Measurements from ENCODE around the gene SCLT1. TPM values are rescaled to one million over a fixed set of nuclear protein-coding genes. Genes with fewer than 3 reads are reported as not detected.

SCLT1 gene
- total and polyA plus RNA-seq, 2 of the 4 experiments (the other 2 are of a cell fraction) = 4.9 to 7.7 TPM

DNA sequence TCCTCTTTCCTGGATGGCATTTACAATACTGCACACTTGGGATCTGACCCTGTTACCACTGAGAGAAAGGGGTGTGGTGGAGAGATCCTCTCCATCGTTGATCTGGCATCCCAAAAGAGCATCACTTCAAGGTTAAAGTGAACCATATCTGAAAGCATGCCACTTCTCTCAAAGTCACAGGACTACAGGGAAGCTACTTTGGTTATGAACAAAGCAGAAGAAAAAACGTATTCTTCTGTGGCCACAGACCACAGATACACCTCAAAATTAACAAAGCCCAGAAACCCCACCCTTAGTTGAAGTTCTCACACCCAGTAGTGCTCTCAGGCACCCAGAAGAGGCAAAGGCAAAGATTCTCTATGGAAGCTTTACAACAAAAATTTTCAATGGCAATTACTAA is 175.6 kb downstream of the SCLT1 start:
- no peaks in the 10 kb centered on the region for H3K9me1 ChIP-seq (ENCODE audit: insufficient read depth, low read length)
- peaks cover 0 to 4% of the 10 kb centered on the region in 2 experiments; a peak in 1 of 4 replicates for H3K79me1 ChIP-seq (ENCODE audit: low read depth in 1 of 2, low read length in 2 of 2)
- no peak overlapping the region for H3K14ac ChIP-seq (replicated peaks; ENCODE audit: low read depth, low read length)
- ChIA-PET CTCF (interaction anchor here (0.5 kb wide), 1 partner anchor 14 kb away, joined by 3 read pairs; no protein-coding TSS in a partner anchor), POLR2A (ENCODE audit: unreplicated experiment) (no interaction called here)
- H3K4me1 ChIP-seq (ENCODE audit: control insufficient read depth, insufficient read depth, low read length) = no peaks in the 10 kb centered on the region
- dilution Hi-C loops (cut with HindIII; ENCODE audit: low sequenced_read_pairs, unreplicated experiment) (no loop called here), in situ Hi-C loops (cut with MboI; ENCODE audit: low sequenced_read_pairs) (no loop called here), intact Hi-C loops (cut with micrococcal nuclease) (no loop called here)
- H3K27me3 ChIP-seq (ENCODE audit: control insufficient read depth, insufficient read depth, low read length) = no peaks in the 10 kb centered on the region
- no peak overlapping the region for H3K4me3 ChIP-seq (ENCODE audit: insufficient read depth, low read depth, low read length)
- no peak overlapping the region for H2BK20ac ChIP-seq (ENCODE audit: low read depth, low read length)
- H3K9me3 ChIP-seq (ENCODE audit: control insufficient read depth, insufficient read depth, low read length) = no peaks in the 10 kb centered on the region
- no peak for TF ChIP-seq NFE2L2 (IDR thresholded peaks at IDR 0.05; ENCODE audit: low read depth, low read length)
- no peak for TF ChIP-seq RCOR1 (IDR thresholded peaks at IDR 0.05; ENCODE audit: insufficient replicate concordance, low read length)
- TF ChIP-seq SMC3 (IDR thresholded peaks at IDR 0.05; ENCODE audit: low read depth, low read length) = no peak
- TF ChIP-seq BHLHE40 (IDR thresholded peaks at IDR 0.05; ENCODE audit: low read depth, low read length) = no peak
- TF ChIP-seq, protein P1, sequence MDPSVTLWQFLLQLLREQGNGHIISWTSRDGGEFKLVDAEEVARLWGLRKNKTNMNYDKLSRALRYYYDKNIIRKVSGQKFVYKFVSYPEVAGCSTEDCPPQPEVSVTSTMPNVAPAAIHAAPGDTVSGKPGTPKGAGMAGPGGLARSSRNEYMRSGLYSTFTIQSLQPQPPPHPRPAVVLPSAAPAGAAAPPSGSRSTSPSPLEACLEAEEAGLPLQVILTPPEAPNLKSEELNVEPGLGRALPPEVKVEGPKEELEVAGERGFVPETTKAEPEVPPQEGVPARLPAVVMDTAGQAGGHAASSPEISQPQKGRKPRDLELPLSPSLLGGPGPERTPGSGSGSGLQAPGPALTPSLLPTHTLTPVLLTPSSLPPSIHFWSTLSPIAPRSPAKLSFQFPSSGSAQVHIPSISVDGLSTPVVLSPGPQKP (IDR thresholded peaks at IDR 0.05; ENCODE audit: borderline replicate concordance, low read depth, low read length) = no peak
- TF ChIP-seq MXI1 (IDR thresholded peaks at IDR 0.05; ENCODE audit: borderline replicate concordance, low read depth, low read length) = no peak
- TF ChIP-seq RAD21 (IDR thresholded peaks at IDR 0.05; ENCODE audit: low read length) = no peak
- TF ChIP-seq CHD1 (IDR thresholded peaks at IDR 0.05; ENCODE audit: low read depth, low read length) = no peak
- no peak for TF ChIP-seq MAZ (IDR thresholded peaks at IDR 0.05; ENCODE audit: borderline replicate concordance, low read depth, low read length)
- no peak for TF ChIP-seq CTCF (conservative IDR thresholded peaks at IDR 0.05; ENCODE audit: low read depth, low read length)
- no peak overlapping the region for H2BK5ac ChIP-seq (ENCODE audit: low read depth, low read length, poor library complexity, severe bottlenecking)
- H3K27ac ChIP-seq (ENCODE audit: insufficient read depth, low read length) = no peak overlapping the region
- H3K4ac ChIP-seq (ENCODE audit: low read depth, low read length) = no peak overlapping the region
- no peak overlapping the region for H2AFZ ChIP-seq (replicated peaks; ENCODE audit: low read length, poor library complexity)
- BruUV-seq (replicated peaks) = no TSS peak
- no peak overlapping the region for H3K4me2 ChIP-seq (ENCODE audit: low read depth, low read length)
- H4K91ac ChIP-seq (ENCODE audit: insufficient read depth, low read depth, low read length) = no peak overlapping the region
- DNase-seq (no peak), ATAC-seq (ENCODE audit: low read depth) (no peak)
- H3K23ac ChIP-seq (ENCODE audit: low read depth, low read length) = no peak overlapping the region
- H2AK9ac ChIP-seq (replicated peaks; ENCODE audit: low read depth, low read length, poor library complexity) = no peak overlapping the region
- no peak overlapping the region for H2BK120ac ChIP-seq (ENCODE audit: low read depth, low read length)
- no peaks in the 10 kb centered on the region for H4K20me1 ChIP-seq (ENCODE audit: insufficient read depth, low read length)
- H3K18ac ChIP-seq (ENCODE audit: low read depth, low read length) = no peak overlapping the region
- H4K8ac ChIP-seq (ENCODE audit: low read depth in 2 of 2, low read length in 2 of 2) = no peak overlapping the region
- H2AK5ac ChIP-seq (ENCODE audit: low read depth, low read length) = no peak overlapping the region
- H4K5ac ChIP-seq (ENCODE audit: low read depth, low read length) = no peak overlapping the region
- no peak overlapping the region for H3K56ac ChIP-seq (ENCODE audit: extremely low read depth, insufficient read depth, low read length)
- no peak overlapping the region for H2BK15ac ChIP-seq (ENCODE audit: low read depth, low read length)
- H3K36me3 ChIP-seq (ENCODE audit: control insufficient read depth, insufficient read depth, low read length) = no peaks in the 10 kb centered on the region
- no CpG with 5 or more reads among the region's 2 CpGs for WGBS, 2 experiments (ENCODE audit: extremely low coverage in 2 of 2, insufficient read length in 1 of 2)
- H3K9ac ChIP-seq (ENCODE audit: low read depth, low read length) = no peak overlapping the region
